Skeletal muscle tissue (tissue), 4 donors: ENCODE data around the gene ERVH48-1. TPM values are rescaled to one million over a fixed set of nuclear protein-coding genes. Genes with fewer than 3 reads are reported as not detected.
"Not testable (repeated sequence)": the region's sequence is repeated elsewhere in the genome, so short reads cannot be mapped to it uniquely, and the experiment has no call there.

Experiments
- H3K27ac ChIP-seq: one replicate; pipeline ENCODE4 v1.7.0; 2013; ENCODE audit warnings: mild to moderate bottlenecking, low read depth, low read length, inconsistent platforms
- H3K27me3 ChIP-seq, 3 donors: one replicate each; pipeline ENCODE4 v1.7.0; 2013; ENCODE audit warnings: low read length in 3 of 3; ENCODE audit not compliant: control insufficient read depth in 3 of 3, insufficient read depth in 3 of 3
- H3K36me3 ChIP-seq, 3 donors: one replicate each; pipeline ENCODE4 v1.7.0; 2013; ENCODE audit warnings: low read length in 3 of 3; ENCODE audit not compliant: control insufficient read depth in 3 of 3, insufficient read depth in 3 of 3
- H3K4me1 ChIP-seq, 3 donors: one replicate each; pipeline ENCODE4 v1.7.0; 2013; ENCODE audit warnings: low read length in 3 of 3, mild to moderate bottlenecking in 3 of 3; ENCODE audit not compliant: control insufficient read depth in 3 of 3, insufficient read depth in 3 of 3
- H3K4me3 ChIP-seq, 3 donors: one replicate each; pipeline ENCODE4 v1.7.0; 2013; ENCODE audit warnings: low read length in 3 of 3
- H3K9ac ChIP-seq, 3 donors: one replicate each; pipeline ENCODE4 v1.7.0; 2013; ENCODE audit warnings: low read length in 3 of 3, mild to moderate bottlenecking in 3 of 3, moderate library complexity in 2 of 3, low read depth in 1 of 3
- H3K9me3 ChIP-seq, 3 donors: one replicate each; pipeline ENCODE4 v1.7.0; 2013; ENCODE audit warnings: low read length in 3 of 3; ENCODE audit not compliant: control insufficient read depth in 3 of 3
- total RNA-seq: library from RNA; depleted of rRNA; stranded (reverse); fragments of >200 nt; gene quantifications from one replicate; pipeline ENCODE4 v1.2.3, GENCODE V29; 2014
- donor health status: Osteomylitis.

Gene ERVH48-1
- total RNA-seq, result not detected

DNA sequence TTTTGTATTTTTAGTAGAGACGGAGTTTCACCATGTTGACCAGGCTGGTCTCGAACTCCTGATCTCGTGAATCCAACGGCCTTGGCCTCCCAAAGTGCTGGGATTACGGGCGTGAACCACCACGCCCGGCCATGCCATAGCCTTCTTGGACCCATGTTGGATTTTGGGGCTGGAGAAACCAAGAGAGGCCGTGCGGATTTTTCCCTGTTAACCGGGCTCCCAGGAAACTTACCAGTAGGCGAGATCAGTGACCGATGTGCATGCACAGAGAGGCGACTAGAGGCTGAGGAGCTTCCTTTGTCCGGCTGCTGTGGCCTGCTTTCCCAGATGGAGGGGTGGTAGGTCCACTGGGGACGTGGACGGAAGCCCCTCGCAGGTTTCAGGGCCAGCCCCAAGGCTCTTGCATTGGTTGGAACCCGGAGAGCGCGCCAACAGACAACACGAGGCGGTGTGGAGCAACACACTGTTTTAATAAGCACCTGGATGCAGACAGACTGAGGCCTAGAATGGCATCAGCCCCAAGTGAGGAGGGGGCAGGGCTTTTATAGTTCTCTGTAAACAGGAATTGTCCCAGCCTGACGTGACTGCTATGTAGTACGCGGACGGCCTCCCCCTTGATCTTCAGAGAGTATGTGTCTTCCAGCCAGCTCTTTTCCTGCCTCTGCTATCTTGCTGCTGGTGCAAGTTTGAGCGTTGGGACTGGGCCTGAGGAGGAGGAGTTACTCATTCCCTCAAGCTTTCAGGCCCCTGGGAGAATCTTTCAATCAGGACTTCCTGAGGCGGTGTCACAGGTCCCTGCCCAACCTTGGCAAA is at the start of gene ERVH48-1:
Gene ERVH48-1, minus strand, starts transcription at position 517 of the 813 bp plus-strand sequence. CDS start 6,624 bp downstream, outside the sequence.
- no peaks in the 10 kb centered on the region for H3K9me3 ChIP-seq
- no peaks in the 10 kb centered on the region for H3K36me3 ChIP-seq
- no peak within 1 kb of the TSS for H3K9ac ChIP-seq
- no peak within 1 kb of the TSS for H3K4me3 ChIP-seq
- H3K27me3 ChIP-seq, result no peaks in the 10 kb centered on the region
- H3K4me1 ChIP-seq, result peaks cover 3 to 9% (median 4%) of the 10 kb centered on the region in 3 donors
- no peak within 1 kb of the TSS for H3K27ac ChIP-seq

DNA sequence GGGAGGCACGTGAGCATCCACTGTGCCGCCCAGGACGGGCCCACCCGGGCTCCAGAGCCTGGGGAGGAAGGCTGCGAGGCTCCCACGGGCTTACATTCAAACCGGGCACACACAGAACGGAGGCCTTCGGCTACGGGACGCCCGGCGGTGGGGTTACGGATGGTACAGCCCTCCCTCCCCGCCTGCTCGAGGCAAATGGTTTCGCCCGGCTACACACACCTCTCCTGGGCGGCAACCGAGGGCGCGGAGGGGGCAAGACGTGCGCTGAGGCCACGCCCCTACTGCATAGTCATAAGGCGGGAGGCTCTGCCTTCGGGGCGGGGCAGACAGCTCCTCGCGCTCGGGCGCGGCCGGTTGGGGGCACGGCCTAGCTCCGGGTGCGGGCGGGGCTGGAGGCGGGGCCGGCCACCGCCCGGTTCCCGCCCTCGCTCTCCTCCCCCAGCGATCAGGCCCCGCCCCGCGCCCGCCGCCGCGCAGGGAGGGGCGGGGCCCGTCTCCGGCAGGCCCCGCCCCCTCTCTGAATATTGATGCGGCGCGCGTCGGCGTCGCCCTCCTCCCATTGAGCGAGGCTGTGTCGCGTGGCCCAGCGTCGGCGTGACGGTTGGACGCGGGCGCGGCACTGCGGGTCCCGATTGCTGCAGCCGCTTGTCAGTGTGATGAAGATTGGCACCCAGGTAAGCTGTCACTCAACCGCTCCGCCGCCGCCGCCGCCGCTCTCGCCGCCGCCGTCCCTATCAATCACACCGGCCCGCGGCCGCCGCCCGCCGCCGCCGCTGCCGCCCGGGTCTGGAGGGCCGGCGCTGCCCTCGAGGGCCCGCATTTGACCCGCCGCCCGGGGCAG is 48.8 kb upstream of the ERVH48-1 start, which contains the start of gene PKNOX1:
Gene PKNOX1, plus strand, starts transcription at position 572 of the 841 bp plus-strand sequence. CDS start 29,820 bp downstream, outside the sequence.
- peak within 1 kb of the TSS; percentile 75 to 93 (median 87) for H3K4me3 ChIP-seq
- no peaks in the 10 kb centered on the region for H3K27me3 ChIP-seq
- H3K9ac ChIP-seq, result peak within 1 kb of the TSS; percentile 88 to 98 (median 92)
- peaks cover 10 to 39% (median 18%) of the 10 kb centered on the region in 3 donors for H3K4me1 ChIP-seq
- H3K27ac ChIP-seq, result peak within 1 kb of the TSS; percentile 94
- H3K36me3 ChIP-seq, result no peaks in the 10 kb centered on the region
- H3K9me3 ChIP-seq, result no peaks in the 10 kb centered on the region

DNA sequence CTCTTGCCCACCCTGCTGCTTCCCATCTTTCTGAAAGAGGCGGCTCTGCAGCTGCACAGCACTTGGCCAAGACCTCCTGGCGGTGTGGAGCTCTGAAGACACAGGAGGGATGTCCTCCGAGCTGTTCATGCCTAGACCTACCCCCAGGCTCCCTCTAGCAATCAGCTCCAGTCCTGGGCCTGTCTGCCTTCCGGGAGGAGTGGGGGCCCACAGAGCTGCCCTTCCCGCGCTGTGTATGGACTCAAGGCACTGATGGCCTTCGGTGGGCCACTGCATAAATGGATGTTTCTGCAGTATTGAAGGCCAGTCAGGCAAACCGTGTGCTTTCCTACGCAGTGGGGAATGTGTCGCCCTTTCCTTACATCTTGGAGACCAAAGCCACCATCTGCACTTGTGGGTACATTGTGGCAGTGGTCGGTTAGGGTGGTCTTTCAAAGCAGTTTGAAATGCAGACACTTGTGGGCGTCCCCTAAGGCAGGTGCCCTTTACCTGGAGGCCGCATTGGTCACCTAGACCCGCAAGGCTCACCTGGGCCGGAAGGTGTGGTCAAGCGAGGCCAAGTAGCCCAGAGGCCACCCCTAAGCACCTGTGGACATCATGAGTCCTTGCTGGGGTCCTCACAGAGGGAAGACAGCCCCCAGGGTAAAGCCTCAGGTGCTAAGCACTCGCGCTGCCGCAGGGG is 48.0 kb upstream of the ERVH48-1 start:
- Histone ChIP-seq H3K27ac (peak overlapping the region; percentile 88), H3K4me1 (peaks cover 10 to 35% (median 18%) of the 10 kb centered on the region in 3 donors), H3K9me3 (no peaks in the 10 kb centered on the region), H3K9ac (peak overlapping the region; percentile 88 to 95 (median 92)), H3K36me3 (no peaks in the 10 kb centered on the region), H3K27me3 (no peaks in the 10 kb centered on the region), H3K4me3 (peak overlapping the region; percentile 75 to 91 (median 79))

DNA sequence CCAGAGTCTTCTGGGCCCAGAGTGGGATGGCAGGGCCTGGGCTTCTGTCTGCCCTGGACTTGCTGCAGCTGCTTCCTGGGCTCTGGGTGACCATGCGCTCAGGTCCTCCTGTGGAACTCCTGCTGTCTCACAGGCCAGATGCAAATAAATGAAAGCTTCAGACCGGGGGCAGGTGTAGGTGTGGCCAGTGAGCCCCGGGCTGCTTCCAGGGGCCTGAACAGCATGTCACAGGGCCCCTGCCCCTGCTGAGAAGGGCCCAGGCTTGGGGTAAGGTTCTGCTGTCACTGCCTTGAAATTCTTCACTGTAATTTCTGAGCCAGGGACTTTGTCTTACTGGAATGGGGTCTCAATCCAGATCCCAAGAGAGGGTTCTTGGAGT is 46.5 kb upstream of the ERVH48-1 start:
- Histone ChIP-seq H3K9ac (no peak overlapping the region), H3K4me1 (peaks cover 10 to 24% (median 18%) of the 10 kb centered on the region in 3 donors), H3K27ac (peak overlapping the region; percentile 47), H3K27me3 (no peaks in the 10 kb centered on the region), H3K4me3 (no peak overlapping the region), H3K36me3 (no peaks in the 10 kb centered on the region), H3K9me3 (no peaks in the 10 kb centered on the region)

DNA sequence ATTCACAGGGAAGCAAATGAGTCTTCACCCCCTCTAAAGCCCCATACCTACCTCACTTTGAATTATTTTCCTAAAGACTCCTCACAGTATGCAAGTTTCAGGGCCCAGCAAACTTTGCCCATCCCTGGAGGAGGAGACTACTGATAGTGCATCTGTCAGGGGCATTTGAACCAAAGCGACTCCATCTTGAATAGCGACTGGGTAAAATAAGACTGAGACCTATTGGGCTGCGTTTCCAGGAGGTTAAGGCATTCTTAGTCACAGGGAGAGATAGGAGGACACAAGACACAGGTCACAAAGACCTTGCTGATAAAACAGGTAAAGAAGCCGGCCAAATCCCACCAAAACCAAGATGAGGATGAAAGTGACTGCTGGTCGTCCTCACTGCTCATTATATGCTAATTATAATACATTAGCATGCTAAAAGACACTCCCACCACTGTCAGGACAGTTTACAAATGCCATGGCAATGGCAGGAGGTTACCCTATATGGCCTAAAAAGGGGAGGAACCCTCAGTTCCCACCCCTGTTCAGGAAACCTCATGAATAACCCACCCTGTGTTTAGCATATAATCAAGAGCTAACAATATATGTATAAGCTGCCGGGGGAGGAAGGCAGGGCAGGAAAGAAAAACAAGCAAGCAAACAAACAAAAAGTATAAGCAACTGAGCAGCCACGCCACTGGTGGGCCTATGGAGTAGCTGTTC is 45.7 kb upstream of the ERVH48-1 start:
- no peaks in the 10 kb centered on the region for H3K27me3 ChIP-seq
- H3K4me1 ChIP-seq, result peaks cover 8 to 16% (median 12%) of the 10 kb centered on the region in 3 donors
- H3K4me3 ChIP-seq, result no peak overlapping the region
- no peaks in the 10 kb centered on the region for H3K9me3 ChIP-seq
- no peaks in the 10 kb centered on the region for H3K36me3 ChIP-seq
- no peak overlapping the region for H3K27ac ChIP-seq
- no peak overlapping the region for H3K9ac ChIP-seq

- Histone ChIP-seq H3K4me1 (peaks cover 5 to 12% (median 7%) of the 10 kb centered on the region in 3 donors), H3K9ac (no peak overlapping the region), H3K4me3 (no peak overlapping the region), H3K27ac (no peak overlapping the region), H3K27me3 (no peaks in the 10 kb centered on the region), H3K36me3 (no peaks in the 10 kb centered on the region), H3K9me3 (no peaks in the 10 kb centered on the region)
Observed at GRCh38 chr21:42969193-42969600, 43.8 kb upstream of the ERVH48-1 start.

DNA sequence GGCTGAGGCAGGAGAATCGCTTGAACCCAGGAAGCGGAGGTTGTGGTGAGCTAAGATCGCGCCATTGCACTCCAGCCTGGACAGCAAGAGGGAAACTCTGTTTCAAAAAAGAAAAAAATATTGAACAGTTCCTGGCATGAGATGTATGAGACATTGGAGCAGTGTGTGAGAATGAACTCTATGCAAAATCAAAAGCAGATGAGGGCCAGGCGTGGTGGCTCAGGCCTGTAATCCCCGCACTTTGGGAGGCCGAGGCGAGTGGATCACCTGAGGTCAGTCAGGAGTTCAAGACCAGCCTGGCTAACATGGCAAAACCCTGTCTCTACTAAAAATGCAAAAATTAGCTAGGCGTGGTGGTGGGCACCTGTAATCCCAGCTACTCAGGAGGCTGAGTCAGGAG is 42.2 kb upstream of the ERVH48-1 start:
- not testable (repeated sequence) for H3K4me1 ChIP-seq, H3K27me3 ChIP-seq, H3K4me3 ChIP-seq, H3K27ac ChIP-seq, H3K9ac ChIP-seq, H3K9me3 ChIP-seq, H3K36me3 ChIP-seq

DNA sequence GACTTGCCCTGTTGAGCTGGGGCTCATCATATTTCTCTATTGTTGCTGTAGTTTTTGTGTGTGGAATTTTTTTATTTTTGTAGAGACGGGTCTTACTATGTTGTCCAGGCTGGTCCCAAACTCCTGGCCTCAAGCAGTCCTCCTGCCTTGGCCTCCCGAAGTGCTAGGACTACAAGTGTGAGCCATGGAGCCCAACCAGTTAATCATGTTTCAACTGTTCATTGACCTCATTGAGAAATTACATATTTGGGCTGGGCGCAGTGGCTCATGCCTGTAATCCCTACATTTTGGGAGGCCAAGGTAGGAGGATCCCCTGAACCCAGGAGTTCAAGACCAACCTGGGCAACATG is 39.8 kb upstream of the ERVH48-1 start:
- Histone ChIP-seq H3K9ac (no peak overlapping the region), H3K9me3 (no peaks in the 10 kb centered on the region), H3K4me3 (no peak overlapping the region), H3K27ac (no peak overlapping the region), H3K36me3 (no peaks in the 10 kb centered on the region), H3K27me3 (no peaks in the 10 kb centered on the region), H3K4me1 (no peaks in the 10 kb centered on the region)

DNA sequence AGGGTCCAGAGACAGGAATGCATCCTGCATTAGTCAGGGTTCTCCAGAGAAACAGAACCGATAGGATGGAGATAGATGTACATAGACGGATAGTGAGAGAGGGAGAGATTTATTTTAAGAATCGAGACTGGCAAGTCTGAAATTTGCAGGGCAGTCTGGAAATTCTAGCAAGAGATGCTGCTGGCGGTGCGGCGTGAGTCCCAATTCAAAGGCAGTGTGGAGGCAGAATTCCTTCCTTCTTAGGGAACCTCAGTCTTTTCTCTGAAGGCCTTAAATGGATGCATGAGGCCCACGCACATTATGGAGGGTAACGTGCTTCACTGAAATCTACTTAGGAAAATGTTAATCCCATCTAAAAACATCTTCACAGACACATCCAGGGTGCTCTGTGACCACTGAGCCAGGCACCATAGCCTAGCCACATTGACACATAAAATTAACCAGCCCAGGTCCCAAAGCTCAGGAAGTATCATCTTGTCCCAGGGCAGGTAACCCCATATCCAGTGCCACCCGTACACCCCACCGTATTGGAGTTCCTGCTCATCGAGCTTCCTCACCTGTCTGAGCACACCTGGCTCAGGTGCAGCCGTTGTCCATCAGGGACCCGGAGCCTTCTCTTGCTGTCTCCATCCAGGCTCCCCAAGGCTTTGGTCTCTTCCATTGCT is 39.2 kb upstream of the ERVH48-1 start:
- Histone ChIP-seq H3K4me3 (no peak overlapping the region), H3K9me3 (no peaks in the 10 kb centered on the region), H3K27me3 (no peaks in the 10 kb centered on the region), H3K36me3 (no peaks in the 10 kb centered on the region), H3K9ac (no peak overlapping the region), H3K4me1 (no peaks in the 10 kb centered on the region), H3K27ac (no peak overlapping the region)
